Coronary artery (tissue), 2 donors: Measurements from ENCODE around the gene LMF1.

Source experiments
- DNase-seq: peaks from one replicate; pipeline ENCODE4 v3.0.0-alpha.2; 2017; ENCODE audit warnings: low spot score
- H3K27ac ChIP-seq, 2 donors: fragments of 200-600 bp; sonication (generic); one replicate each; pipeline ENCODE4 v1.5.1; 2016 to 2019
- H3K4me3 ChIP-seq: fragments of 200-600 bp; sonication (generic); 2 replicates; pipeline ENCODE4 v1.5.1; 2016; ENCODE audit warnings: mild to moderate bottlenecking, moderate library complexity
- CTCF ChIP-seq: fragments of 200-600 bp; sonication (generic); IDR thresholded peaks from one replicate; pipeline ENCODE4 v1.5.1; 2019; ENCODE audit warnings: antibody characterized with exemption

The LMF1 gene

GRCh38 chr16:856811-857210 is 114.0 kb downstream of the LMF1 start:
- Histone ChIP-seq H3K4me3 (no peak overlapping the region), H3K27ac (no peak overlapping the region)
- TF ChIP-seq CTCF: no peak
- no peak for DNase-seq

- Histone ChIP-seq H3K4me3 (no peak overlapping the region), H3K27ac (no peak overlapping the region)
- TF ChIP-seq CTCF: no peak
- no peak for DNase-seq
Measured at GRCh38 chr16:856101-856500, 114.7 kb downstream of the LMF1 start.

DNA sequence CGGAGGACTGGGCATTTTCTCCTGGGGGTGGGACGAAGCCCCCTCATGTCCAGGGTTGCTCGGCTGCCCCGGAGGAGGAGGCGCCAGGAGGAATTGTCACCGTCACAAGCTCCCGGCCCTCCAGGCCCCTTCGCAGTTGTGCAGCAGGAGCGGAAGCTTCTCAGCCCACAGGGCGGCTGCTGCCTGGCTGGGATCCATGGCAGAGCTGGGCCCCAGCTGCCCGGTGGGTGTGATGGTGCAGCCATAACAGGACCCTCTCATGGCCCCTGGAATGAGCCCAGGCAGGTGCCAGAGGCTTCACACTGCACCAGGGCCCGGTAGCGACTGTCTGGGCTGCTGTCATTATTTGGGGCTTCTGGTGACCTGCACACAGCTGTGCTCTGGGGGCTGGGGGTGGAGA is 115.3 kb downstream of the LMF1 start:
- Histone ChIP-seq H3K27ac (no peak overlapping the region), H3K4me3 (no peak overlapping the region)
- no peak for DNase-seq
- TF ChIP-seq CTCF: no peak

DNA sequence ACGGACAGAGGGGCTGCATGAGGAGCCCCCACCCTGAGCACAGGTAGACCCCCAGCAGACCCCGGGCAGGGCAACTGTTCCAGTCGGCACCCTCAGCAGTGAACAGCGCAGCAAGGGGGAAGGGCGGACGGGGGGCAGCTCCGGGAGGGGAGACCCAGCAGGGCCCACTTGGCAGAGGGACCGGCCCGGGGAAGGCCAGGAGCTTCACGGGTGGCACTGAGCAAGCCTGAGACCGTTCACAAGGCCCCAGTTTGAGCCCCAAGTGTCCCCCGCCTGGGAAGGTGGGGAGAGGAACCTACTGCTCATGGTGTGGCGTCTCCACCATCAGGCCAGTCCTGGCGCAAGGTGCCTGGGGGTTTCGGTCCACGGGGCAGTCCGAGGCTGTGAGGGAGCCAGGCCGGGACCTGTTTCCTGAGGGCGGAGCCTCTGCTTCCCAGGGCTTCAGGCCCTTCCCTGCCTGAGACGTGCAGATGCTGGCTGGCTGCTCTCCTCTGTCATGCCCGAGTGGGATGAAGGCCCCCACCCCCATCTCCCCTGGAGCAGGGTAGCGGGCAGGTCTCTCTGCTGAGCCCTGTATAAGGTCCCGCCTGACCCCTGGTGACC is 115.9 kb downstream of the LMF1 start:
- Histone ChIP-seq H3K27ac (no peak overlapping the region), H3K4me3 (no peak overlapping the region)
- no peak for DNase-seq
- no peak for TF ChIP-seq CTCF

DNA sequence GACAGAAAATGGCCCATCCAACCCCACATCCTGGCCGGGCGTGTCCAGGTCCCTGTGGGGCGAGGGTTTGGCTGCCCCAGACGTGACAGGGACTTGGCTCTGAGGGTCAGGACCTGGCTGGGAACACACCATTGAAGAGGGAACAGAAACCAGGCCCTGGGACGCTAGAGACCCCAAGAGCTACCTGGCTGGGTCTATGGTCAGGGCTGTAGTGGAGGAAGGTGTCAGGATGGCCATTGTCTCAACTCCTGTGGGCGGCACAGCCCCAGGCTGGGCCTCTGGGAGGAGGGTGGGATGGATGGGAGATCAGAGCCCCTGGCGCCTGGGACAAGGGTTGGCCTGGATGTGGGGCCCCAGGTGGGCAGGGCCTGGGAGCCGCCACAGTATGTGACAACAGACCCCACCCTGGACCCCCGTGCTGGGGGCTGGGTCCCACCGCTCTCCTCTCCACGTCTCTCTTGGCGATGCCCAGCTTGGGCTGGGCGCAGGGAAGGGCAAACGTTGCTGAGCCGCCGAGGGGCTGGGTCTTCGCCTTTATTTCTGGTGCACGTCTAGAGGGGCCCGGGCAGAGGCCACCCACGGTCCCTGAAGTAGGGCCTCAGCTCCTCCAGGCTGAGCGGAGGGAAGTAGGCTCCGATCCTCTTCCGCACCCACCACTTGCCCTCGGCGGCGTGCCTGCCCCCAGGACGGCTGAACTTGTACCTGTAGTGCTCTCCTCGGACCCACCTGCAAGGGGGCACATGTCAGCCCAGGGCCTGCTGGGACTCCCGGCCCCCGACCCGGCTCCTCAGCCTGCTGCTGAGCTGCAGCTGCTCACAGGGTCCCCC is 116.6 kb downstream of the LMF1 start:
- TF ChIP-seq CTCF: no peak
- Histone ChIP-seq H3K27ac (no peak overlapping the region), H3K4me3 (no peak overlapping the region)
- DNase-seq: no peak

DNA sequence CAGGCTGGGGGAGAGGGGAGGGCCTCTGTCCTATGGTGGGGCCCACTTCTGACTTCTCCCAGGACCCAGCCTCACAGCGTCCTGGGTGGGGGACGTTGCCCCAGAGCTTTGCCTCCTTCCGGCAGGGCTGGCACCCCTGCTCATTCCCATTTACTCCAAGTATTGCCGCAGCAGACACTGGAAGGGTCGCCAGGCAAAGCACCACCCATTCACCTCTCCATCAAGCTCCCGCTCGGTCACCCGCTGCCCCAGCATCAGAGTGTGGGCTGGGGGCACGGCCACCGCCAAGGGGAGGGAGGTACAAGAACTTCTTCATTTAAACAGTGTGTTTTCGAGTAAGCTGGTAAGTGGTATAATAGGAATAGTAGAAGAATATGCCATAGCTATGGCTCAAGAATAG is 117.5 kb downstream of the LMF1 start:
- Histone ChIP-seq H3K4me3 (no peak overlapping the region), H3K27ac (no peak overlapping the region)
- DNase-seq: no peak
- TF ChIP-seq CTCF: no peak
